B cell (primary cell): ENCODE measurements around the gene SPCS1. TPM values are rescaled to one million over a fixed set of nuclear protein-coding genes. Genes with fewer than 3 reads are reported as not detected.

Experiments
- ATAC-seq: fragments of 200-7000 bp; cut with Tn5 transposase; one replicate; pipeline ENCODE4 v1.10.0; 2021; ENCODE audit warnings: low read depth, mild to moderate bottlenecking, moderate number of reproducible peaks, moderate library complexity
- CTCF ChIA-PET: fragments of 350-600 bp; sonication (Branson Sonifier 250); formaldehyde crosslinking; loops from one replicate; lab custom pipeline; 2021; ENCODE audit warnings: antibody characterized with exemption, inconsistent platforms; lab: Charles Lee
- POLR2A ChIA-PET: fragments of 350-600 bp; sonication (Branson Sonifier 250); formaldehyde crosslinking; loops from one replicate; lab custom pipeline; 2021; ENCODE audit warnings: antibody characterized with exemption; lab: Charles Lee
- DNase-seq: peaks from one replicate; pipeline ENCODE4 v3.0.0; 2013
- H2AFZ ChIP-seq: 2 replicates; pipeline ENCODE4 v1.6.1; 2012; ENCODE audit warnings: mild to moderate bottlenecking, low read depth, low read length; ENCODE audit not compliant: insufficient read depth, poor library complexity, severe bottlenecking
- H3K27ac ChIP-seq, 2 donors: 1 replicate in 1 of 2; 2 replicates in 1 of 2; pipeline ENCODE4 v1.5.1; 2012 to 2013; ENCODE audit warnings: low read length in 2 of 2, mild to moderate bottlenecking in 2 of 2, moderate library complexity in 1 of 2
- H3K27me3 ChIP-seq, 4 experiments: fragments of 200-600 bp in 1 of 4; sonication (generic) in 1 of 4; replicated peaks in 1 of 4; 1 replicate in 2 of 4; 2 replicates in 2 of 4; pipeline versions ENCODE4 v1.6.1 to v1.7.0; 2013 to 2016; ENCODE audit warnings: low read length in 3 of 4, mild to moderate bottlenecking in 2 of 4, mixed read lengths in 1 of 4, moderate library complexity in 1 of 4; ENCODE audit not compliant: insufficient read depth in 4 of 4, control insufficient read depth in 3 of 4; ENCODE audit errors: control extremely low read depth in 1 of 4
- H3K36me3 ChIP-seq, 2 experiments: replicated peaks in 1 of 2; 1 replicate in 1 of 2; 2 replicates in 1 of 2; pipeline versions ENCODE4 v1.6.1 to v1.7.1; 2013; ENCODE audit warnings: low read length in 1 of 2; ENCODE audit not compliant: insufficient read depth in 2 of 2, control insufficient read depth in 1 of 2; ENCODE audit errors: control extremely low read depth in 1 of 2, extremely low read depth in 1 of 2
- H3K4me1 ChIP-seq, 2 donors: fragments of 200-600 bp in 1 of 2; sonication (generic) in 1 of 2; 1 replicate in 1 of 2; 2 replicates in 1 of 2; pipeline versions ENCODE4 v1.5.1 to v1.6.1; 2013 to 2017; ENCODE audit warnings: low read length in 2 of 2; ENCODE audit not compliant: control insufficient read depth in 2 of 2, insufficient read depth in 2 of 2
- H3K4me2 ChIP-seq: replicated peaks from 2 replicates; pipeline ENCODE3; 2012; ENCODE audit warnings: mild to moderate bottlenecking, low read depth, low read length; ENCODE audit not compliant: poor library complexity, severe bottlenecking
- H3K4me3 ChIP-seq, 5 experiments: fragments of 200-600 bp in 1 of 5; sonication (generic) in 1 of 5; 1 replicate in 3 of 5; 2 replicates in 2 of 5; pipeline versions ENCODE4 v1.5.1 to v1.7.0; 2011 to 2016; ENCODE audit warnings: low read length in 4 of 5, mild to moderate bottlenecking in 4 of 5, low read depth in 2 of 5, control low read depth in 1 of 5, moderate library complexity in 1 of 5; ENCODE audit not compliant: insufficient read depth in 1 of 5; ENCODE audit errors: control extremely low read depth in 1 of 5, extremely low read depth in 1 of 5
- H3K79me2 ChIP-seq: fragments of 200-600 bp; sonication (generic); one replicate; pipeline ENCODE4 v1.6.0; 2016; ENCODE audit warnings: low read length; ENCODE audit not compliant: control insufficient read depth, insufficient read depth
- H3K9ac ChIP-seq: fragments of 200-600 bp; sonication (generic); 2 replicates; pipeline ENCODE4 v1.6.1; 2017; ENCODE audit warnings: mild to moderate bottlenecking, low read length, moderate library complexity
- H3K9me3 ChIP-seq, 3 donors: one replicate each; pipeline versions ENCODE4 v1.6.1 to v1.7.1; 2013; ENCODE audit warnings: low read length in 2 of 3; ENCODE audit not compliant: control insufficient read depth in 2 of 3, insufficient read depth in 1 of 3; ENCODE audit errors: control extremely low read depth in 1 of 3
- H4K20me1 ChIP-seq: 2 replicates; pipeline ENCODE4 v1.6.0; 2012; ENCODE audit warnings: mild to moderate bottlenecking, low read length; ENCODE audit not compliant: insufficient read depth, control insufficient read depth, poor library complexity, severe bottlenecking
- H3K27ac Mint-ChIP-seq: one replicate; pipeline ENCODE4 v1.8.0; 2021; ENCODE audit warnings: mixed read lengths
- H3K27me3 Mint-ChIP-seq: one replicate; pipeline ENCODE4 v1.8.0; 2021; ENCODE audit warnings: mixed read lengths
- H3K4me1 Mint-ChIP-seq: one replicate; pipeline ENCODE4 v1.8.0; 2021; ENCODE audit warnings: mixed read lengths
- H3K4me3 Mint-ChIP-seq: one replicate; pipeline ENCODE4 v1.8.0; 2021; ENCODE audit warnings: mixed read lengths
- H3K9me3 Mint-ChIP-seq: one replicate; pipeline ENCODE4 v1.8.0; 2022; ENCODE audit warnings: mixed read lengths; ENCODE audit not compliant: insufficient read depth
- CTCF ChIP-seq: fragments of 200-600 bp; IDR thresholded peaks from one replicate; pipeline ENCODE4 v1.8.0; 2022; ENCODE audit warnings: antibody characterized with exemption, mild to moderate bottlenecking
- EZH2 ChIP-seq: IDR thresholded peaks from 2 replicates; pipeline ENCODE4 v1.6.1; 2012; ENCODE audit warnings: borderline replicate concordance, low read depth, mild to moderate bottlenecking, moderate library complexity, low read length; ENCODE audit not compliant: insufficient read depth, poor library complexity, severe bottlenecking
- whole genome bisulfite sequencing: methylation state at CpG from one replicate; pipeline ENCODE4 v1.1.5; 2013; ENCODE audit warnings: missing lambda C conversion rate; ENCODE audit not compliant: insufficient coverage; 5-methylcytosine and 5-hydroxymethylcytosine counted together
- intact Hi-C: fragments of 100-400 bp; cut with micrococcal nuclease; formaldehyde crosslinking; loops from one replicate; pipeline ENCODE4 v1.10.0; 2022
- polyA minus RNA-seq: library from RNA; depleted of rRNA, polyadenylated mRNA; stranded (reverse); fragments of >200 nt; gene quantifications from 2 replicates; pipeline ENCODE4 v1.2.3, GENCODE V29; 2012
- polyA plus RNA-seq: library from polyadenylated mRNA; depleted of rRNA; stranded (reverse); fragments of >200 nt; gene quantifications from 2 replicates; pipeline ENCODE4 v1.2.3, GENCODE V29; 2012
- total RNA-seq, 2 donors: library from RNA; stranded (reverse); fragments of 120-200 nt in 1 of 2; gene quantifications; 1 replicate in 1 of 2; 2 replicates in 1 of 2; pipeline versions ENCODE4 v1.2.3 to v1.2.4, GENCODE V29; 2013 to 2022

Gene SPCS1
- total RNA-seq, result 54.3 and 64.5 TPM in 2 replicates
- 74.1 TPM for total RNA-seq (2013)
- 82.2 and 129 TPM in 2 replicates for polyA plus RNA-seq
- polyA minus RNA-seq, result 29.7 and 31.8 TPM in 2 replicates

GRCh38 chr3:52705688-52706686 lies at the start of gene SPCS1, which contains the start of gene GLT8D1:
Gene SPCS1 (plus strand): TSS chr3:52706106. CDS start chr3:52706247, 141 bp downstream.
Gene GLT8D1 (minus strand): TSS chr3:52705791. CDS start chr3:52700460, 5,331 bp downstream.
- Histone ChIP-seq H3K4me3 (peak within 1 kb of the TSS; percentile 75 to 91 (median 82)), H3K9ac (peak within 1 kb of the TSS; percentile 96), H3K4me2 (peak within 1 kb of the TSS; percentile 98), H4K20me1 (no peaks in the 10 kb centered on the region), H2AFZ (peak within 1 kb of the TSS; percentile 98), H3K27me3 (no peaks in the 10 kb centered on the region), H3K27ac (peak within 1 kb of the TSS; percentile 66 to 95), H3K79me2 (peaks cover 65% of the 10 kb centered on the region), H3K36me3 (peaks cover 5 to 13% of the 10 kb centered on the region in 2 experiments), H3K4me1 (peaks cover 40 to 44% of the 10 kb centered on the region in 2 donors), H3K9me3 (no peaks in the 10 kb centered on the region)
- ATAC-seq (peak; percentile 86), DNase-seq (peak; percentile 97)
- Mint-ChIP-seq H3K27me3 (no peaks in the 10 kb centered on the region), H3K9me3 (no peaks in the 10 kb centered on the region), H3K4me3 (peak within 1 kb of the TSS; percentile 96), H3K4me1 (peaks cover 46% of the 10 kb centered on the region), H3K27ac (peak within 1 kb of the TSS; percentile 97)
- POLR2A ChIA-PET, result interaction anchor here (0.6 to 2.0 kb wide), 3 partner anchors 20 to 157 kb away, joined by 3 to 9 read pairs (median 6); partner anchors contain the start of genes GNL3, NEK4 and PBRM1
- no peak for TF ChIP-seq CTCF
- no peak for TF ChIP-seq EZH2
- WGBS, result under 1% methylated on average over 91 of the region's 94 CpGs
- CTCF ChIA-PET, result interaction anchor here (0.7 kb wide), 1 partner anchor 10 kb away, joined by 3 read pairs; no protein-coding TSS in a partner anchor
- intact Hi-C loops, result loop anchor here (1.0 to 10.0 kb wide), 8 partner anchors 21 to 731 kb away; partner anchors contain the start of genes ABHD14A, ABHD14B, DCP1A and NEK4
